C4-2B (cell line): ENCODE measurements around the gene C3orf52.
"Not testable (repeated sequence)": the region's sequence is repeated elsewhere in the genome, so short reads cannot be mapped to it uniquely, and the experiment has no call there.

ENCODE experiments used
- CTCF ChIP-seq: fragments of 450-650 bp; conservative IDR thresholded peaks from 2 replicates; pipeline ENCODE4 v1.5.1; 2017; ENCODE audit warnings: mild to moderate bottlenecking
- ZFX ChIP-seq: fragments of 450-650 bp; IDR thresholded peaks from 2 replicates; pipeline ENCODE4 v1.6.1; 2017

- not testable (repeated sequence) for TF ChIP-seq CTCF, ZFX
Measured at GRCh38 chr3:112037194-112037593, 49.0 kb upstream of the C3orf52 start.
